SK-N-SH (cell line): ENCODE data around the gene MAPRE2. TPM values are rescaled to one million over a fixed set of nuclear protein-coding genes. Genes with fewer than 3 reads are reported as not detected.

Source experiments
- CTCF ChIA-PET: fragments of 300-600, 350-600 bp; formaldehyde crosslinking; extraction: SDS; loops from one replicate; lab custom pipeline; 2021; lab: Yijun Ruan, JAX
- POLR2A ChIA-PET: fragments of 350-600 bp; sonication (Branson Sonifier 250); formaldehyde crosslinking; extraction: SDS; loops from one replicate; lab custom pipeline; 2020; ENCODE audit warnings: antibody characterized with exemption, inconsistent platforms; lab: Yijun Ruan, JAX
- DNase-seq: peaks from one replicate; pipeline ENCODE4 v3.0.0; 2012
- H2AFZ ChIP-seq: fragments of 200-600 bp; sonication (generic); 2 replicates; pipeline ENCODE4 v1.8.1; 2016; ENCODE audit warnings: antibody characterized with exemption, mild to moderate bottlenecking, low read depth
- H3F3A ChIP-seq: fragments of 200-600 bp; sonication (generic); replicated peaks from 2 replicates; pipeline ENCODE3; 2016; ENCODE audit warnings: antibody characterized with exemption, mild to moderate bottlenecking; ENCODE audit not compliant: insufficient read depth
- H3K27ac ChIP-seq, 2 experiments: fragments of 200-500 bp in 1 of 2; fragments of 200-600 bp in 1 of 2; sonication (Bioruptor generic) in 1 of 2; sonication (generic), shearing (Covaris generic) in 1 of 2; 2 replicates each; pipeline versions ENCODE4 v1.5.1 to v1.6.1; 2014 to 2016; ENCODE audit warnings: low read depth in 2 of 2, inconsistent platforms in 1 of 2, low read length in 1 of 2, mild to moderate bottlenecking in 1 of 2, mixed read lengths in 1 of 2
- H3K27me3 ChIP-seq: fragments of 200-600 bp; sonication (generic), shearing (Covaris generic); 2 replicates; pipeline ENCODE4 v1.6.1; 2016; ENCODE audit warnings: mixed run types; ENCODE audit not compliant: insufficient read depth
- H3K36me3 ChIP-seq, 2 experiments: fragments of 200-500 bp in 1 of 2; fragments of 200-600 bp in 1 of 2; sonication (Bioruptor generic) in 1 of 2; sonication (generic) in 1 of 2; replicated peaks in 1 of 2; 2 replicates each; pipeline versions ENCODE3 to v1.5.1; 2014 to 2016; ENCODE audit warnings: low read length in 1 of 2, mild to moderate bottlenecking in 1 of 2; ENCODE audit not compliant: insufficient read depth in 2 of 2, control insufficient read depth in 1 of 2
- H3K4me1 ChIP-seq, 2 experiments: fragments of 200-500 bp in 1 of 2; fragments of 200-600 bp in 1 of 2; sonication (Bioruptor generic) in 1 of 2; sonication (generic), shearing (Covaris generic) in 1 of 2; 2 replicates each; pipeline versions ENCODE4 v1.5.1 to v1.6.1; 2014 to 2016; ENCODE audit warnings: low read depth in 1 of 2, low read length in 1 of 2, mixed run types in 1 of 2; ENCODE audit not compliant: insufficient read depth in 2 of 2, control insufficient read depth in 1 of 2
- H3K4me2 ChIP-seq: fragments of 200-600 bp; sonication (generic), shearing (Covaris generic); 2 replicates; pipeline ENCODE4 v1.6.1; 2017; ENCODE audit warnings: mixed run types
- H3K4me3 ChIP-seq, 2 experiments: fragments of 200-500 bp in 1 of 2; fragments of 200-600 bp in 1 of 2; sonication (Bioruptor generic) in 1 of 2; sonication (generic), shearing (Covaris generic) in 1 of 2; 2 replicates each; pipeline versions ENCODE4 v1.5.1 to v1.8.1; 2014 to 2016; ENCODE audit warnings: low read depth in 2 of 2, inconsistent platforms in 1 of 2, low read length in 1 of 2, mild to moderate bottlenecking in 1 of 2, mixed read lengths in 1 of 2, moderate library complexity in 1 of 2
- H3K79me2 ChIP-seq: fragments of 200-600 bp; sonication (generic); 2 replicates; pipeline ENCODE4 v1.8.1; 2017; ENCODE audit warnings: mild to moderate bottlenecking; ENCODE audit not compliant: insufficient read depth
- H3K9ac ChIP-seq: fragments of 200-600 bp; sonication (generic); 2 replicates; pipeline ENCODE4 v1.6.1; 2017; ENCODE audit warnings: mixed run types
- H3K9me2 ChIP-seq: fragments of 200-600 bp; sonication (generic); 2 replicates; pipeline ENCODE4 v1.6.1; 2017; ENCODE audit warnings: mixed run types
- H3K9me3 ChIP-seq: fragments of 200-600 bp; sonication (generic); 2 replicates; pipeline ENCODE4 v1.6.1; 2017; ENCODE audit warnings: mixed run types, mild to moderate bottlenecking, moderate library complexity
- H4K20me1 ChIP-seq: fragments of 200-600 bp; sonication (generic); 2 replicates; pipeline ENCODE4 v1.6.1; 2017; ENCODE audit warnings: mild to moderate bottlenecking, mixed run types; ENCODE audit not compliant: insufficient read depth
- ELF1 ChIP-seq: IDR thresholded peaks from 2 replicates; pipeline ENCODE4 v1.4.0; 2012
- EP300 ChIP-seq, 2 experiments: IDR thresholded peaks; 2 replicates each; pipeline versions ENCODE4 v1.4.0 to v1.6.1; 2012; ENCODE audit warnings: borderline replicate concordance in 1 of 2, low read depth in 1 of 2, low read length in 1 of 2
- EZH2phosphoT487 ChIP-seq: fragments of 200-600 bp; sonication (generic); IDR thresholded peaks from 2 replicates; pipeline ENCODE4 v1.6.1; 2017; ENCODE audit warnings: low read depth, mixed run types, mild to moderate bottlenecking, antibody characterized with exemption, moderate library complexity, borderline replicate concordance
- FOXM1 ChIP-seq: IDR thresholded peaks from 2 replicates; pipeline ENCODE4 v1.4.0; 2012; ENCODE audit warnings: low read depth, mild to moderate bottlenecking
- MXI1 ChIP-seq: IDR thresholded peaks from 2 replicates; pipeline ENCODE4 v1.6.1; 2012; ENCODE audit warnings: mild to moderate bottlenecking, low read depth, low read length, improper control_type of control experiment
- NRF1 ChIP-seq: IDR thresholded peaks from 2 replicates; pipeline ENCODE4 v1.6.1; 2012; ENCODE audit warnings: low read depth, mild to moderate bottlenecking, low read length
- POLR2AphosphoS5 ChIP-seq: IDR thresholded peaks from 2 replicates; pipeline ENCODE4 v1.6.1; 2012; ENCODE audit warnings: low read depth, low read length
- RCOR1 ChIP-seq: fragments of 150-350 bp; IDR thresholded peaks from 2 replicates; pipeline ENCODE4 v1.6.1; 2017; ENCODE audit warnings: antibody characterized with exemption, low read length
- RFX5 ChIP-seq: IDR thresholded peaks from 2 replicates; pipeline ENCODE4 v1.6.1; 2012; ENCODE audit warnings: mild to moderate bottlenecking, improper control_type of control experiment, low read length
- RXRA ChIP-seq: IDR thresholded peaks from 2 replicates; pipeline ENCODE4 v1.4.0; 2012; ENCODE audit warnings: low read depth, mild to moderate bottlenecking, borderline replicate concordance
- SMC3 ChIP-seq: IDR thresholded peaks from 2 replicates; pipeline ENCODE4 v1.6.1; 2012; ENCODE audit warnings: low read depth, low read length, improper control_type of control experiment
- TCF12 ChIP-seq: IDR thresholded peaks from 2 replicates; pipeline ENCODE4 v1.4.0; 2012
- WGBS: methylation state at CpG from one replicate; pipeline ENCODE4 v1.1.6; 2017; ENCODE audit warnings: low lambda C conversion rate; 5-methylcytosine and 5-hydroxymethylcytosine counted together
- polyA plus RNA-seq, 3 experiments: library from polyadenylated mRNA; depleted of rRNA; stranded (reverse); fragments of >200 nt; gene quantifications; 2 replicates each; pipeline ENCODE4 v1.2.3, GENCODE V29; 2012
- TF ChIP-seq, protein P1 (sequence below): IDR thresholded peaks from 2 replicates; pipeline ENCODE4 v1.4.0; 2012; ENCODE audit warnings: low read depth
- TF ChIP-seq, protein P2 (sequence below): IDR thresholded peaks from 2 replicates; pipeline ENCODE4 v1.4.0; 2012; ENCODE audit warnings: low read depth, borderline replicate concordance
- TF ChIP-seq, protein P3 (sequence below): IDR thresholded peaks from 2 replicates; pipeline ENCODE4 v1.6.1; 2012; ENCODE audit warnings: mild to moderate bottlenecking, low read depth, low read length, moderate library complexity
- TF ChIP-seq, protein P4 (sequence below): fragments of 200-600 bp; sonication (generic); IDR thresholded peaks from 2 replicates; pipeline ENCODE4 v1.6.1; 2017; ENCODE audit warnings: antibody characterized with exemption, mild to moderate bottlenecking, moderate library complexity

The MAPRE2 gene
- polyA plus RNA-seq, 1 of the 3 experiments (the other 2 are of a cell fraction): 11.5 TPM

DNA sequence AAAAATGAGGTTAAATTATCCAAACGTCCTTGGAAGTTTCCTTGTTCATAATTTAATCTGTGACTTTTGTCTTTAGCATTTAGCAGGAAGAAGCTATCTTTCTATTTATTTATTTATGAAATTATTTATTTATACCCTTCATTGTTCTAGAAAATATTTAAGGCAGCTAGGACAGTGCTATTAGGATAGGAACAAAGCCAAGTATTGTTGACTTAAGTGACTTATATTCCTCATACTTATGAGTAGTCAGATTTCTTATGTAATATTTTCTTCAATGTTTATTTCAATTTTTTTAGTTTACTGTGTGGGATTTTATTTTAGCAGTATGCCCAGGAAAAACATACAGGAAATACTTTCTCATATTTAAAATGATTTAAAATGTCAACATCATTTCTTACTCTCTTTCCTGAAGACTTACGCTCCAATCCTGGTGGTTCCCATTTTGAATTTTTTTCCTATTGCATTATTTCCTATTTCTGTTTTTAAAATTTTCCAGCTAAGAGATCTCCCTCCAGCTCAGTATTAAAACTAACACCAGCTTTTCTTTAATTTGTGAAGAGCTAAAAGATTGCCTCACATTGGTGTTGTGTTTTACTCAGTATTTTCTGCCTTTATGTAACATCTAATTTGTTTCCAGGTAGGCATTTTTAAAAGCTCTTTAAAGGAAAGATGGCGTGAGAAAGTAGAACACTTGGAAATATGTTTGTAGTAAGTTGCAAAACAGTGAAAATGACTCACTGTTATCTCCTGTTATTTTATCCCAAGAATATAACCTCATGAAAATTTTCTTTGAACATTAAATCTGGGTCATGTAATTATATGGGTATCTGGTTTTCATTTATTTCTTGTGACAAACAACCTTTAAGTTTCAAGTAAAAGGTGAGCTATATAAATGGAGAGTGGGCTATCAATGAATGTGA, 32.2 kb downstream of the MAPRE2 start:
- TF ChIP-seq, protein P1, sequence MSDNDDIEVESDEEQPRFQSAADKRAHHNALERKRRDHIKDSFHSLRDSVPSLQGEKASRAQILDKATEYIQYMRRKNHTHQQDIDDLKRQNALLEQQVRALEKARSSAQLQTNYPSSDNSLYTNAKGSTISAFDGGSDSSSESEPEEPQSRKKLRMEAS: no peak
- TF ChIP-seq MXI1: no peak
- no peak for TF ChIP-seq EZH2phosphoT487
- TF ChIP-seq RCOR1: no peak
- no peak for TF ChIP-seq ELF1
- no peak for TF ChIP-seq SMC3
- no peak for TF ChIP-seq NRF1
- TF ChIP-seq FOXM1: no peak
- TF ChIP-seq, protein P2, sequence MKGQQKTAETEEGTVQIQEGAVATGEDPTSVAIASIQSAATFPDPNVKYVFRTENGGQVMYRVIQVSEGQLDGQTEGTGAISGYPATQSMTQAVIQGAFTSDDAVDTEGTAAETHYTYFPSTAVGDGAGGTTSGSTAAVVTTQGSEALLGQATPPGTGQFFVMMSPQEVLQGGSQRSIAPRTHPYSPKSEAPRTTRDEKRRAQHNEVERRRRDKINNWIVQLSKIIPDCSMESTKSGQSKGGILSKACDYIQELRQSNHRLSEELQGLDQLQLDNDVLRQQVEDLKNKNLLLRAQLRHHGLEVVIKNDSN: no peak
- TF ChIP-seq, protein P3, sequence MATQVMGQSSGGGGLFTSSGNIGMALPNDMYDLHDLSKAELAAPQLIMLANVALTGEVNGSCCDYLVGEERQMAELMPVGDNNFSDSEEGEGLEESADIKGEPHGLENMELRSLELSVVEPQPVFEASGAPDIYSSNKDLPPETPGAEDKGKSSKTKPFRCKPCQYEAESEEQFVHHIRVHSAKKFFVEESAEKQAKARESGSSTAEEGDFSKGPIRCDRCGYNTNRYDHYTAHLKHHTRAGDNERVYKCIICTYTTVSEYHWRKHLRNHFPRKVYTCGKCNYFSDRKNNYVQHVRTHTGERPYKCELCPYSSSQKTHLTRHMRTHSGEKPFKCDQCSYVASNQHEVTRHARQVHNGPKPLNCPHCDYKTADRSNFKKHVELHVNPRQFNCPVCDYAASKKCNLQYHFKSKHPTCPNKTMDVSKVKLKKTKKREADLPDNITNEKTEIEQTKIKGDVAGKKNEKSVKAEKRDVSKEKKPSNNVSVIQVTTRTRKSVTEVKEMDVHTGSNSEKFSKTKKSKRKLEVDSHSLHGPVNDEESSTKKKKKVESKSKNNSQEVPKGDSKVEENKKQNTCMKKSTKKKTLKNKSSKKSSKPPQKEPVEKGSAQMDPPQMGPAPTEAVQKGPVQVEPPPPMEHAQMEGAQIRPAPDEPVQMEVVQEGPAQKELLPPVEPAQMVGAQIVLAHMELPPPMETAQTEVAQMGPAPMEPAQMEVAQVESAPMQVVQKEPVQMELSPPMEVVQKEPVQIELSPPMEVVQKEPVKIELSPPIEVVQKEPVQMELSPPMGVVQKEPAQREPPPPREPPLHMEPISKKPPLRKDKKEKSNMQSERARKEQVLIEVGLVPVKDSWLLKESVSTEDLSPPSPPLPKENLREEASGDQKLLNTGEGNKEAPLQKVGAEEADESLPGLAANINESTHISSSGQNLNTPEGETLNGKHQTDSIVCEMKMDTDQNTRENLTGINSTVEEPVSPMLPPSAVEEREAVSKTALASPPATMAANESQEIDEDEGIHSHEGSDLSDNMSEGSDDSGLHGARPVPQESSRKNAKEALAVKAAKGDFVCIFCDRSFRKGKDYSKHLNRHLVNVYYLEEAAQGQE: no peak
- no peak for TF ChIP-seq POLR2AphosphoS5
- H3K4me3 ChIP-seq: no peak overlapping the region
- WGBS: 59% methylated on average over 3 of the region's 3 CpGs
- no peak overlapping the region for H2AFZ ChIP-seq
- ChIA-PET POLR2A (no interaction called here), CTCF (interaction anchor here (0.7 to 3.3 kb wide), 19 partner anchors 9 to 313 kb away, joined by 3 to 15 read pairs (median 5); partner anchors contain the start of gene MAPRE2)
- no peaks in the 10 kb centered on the region for H4K20me1 ChIP-seq
- no peaks in the 10 kb centered on the region for H3K79me2 ChIP-seq
- H3K9me2 ChIP-seq: no peaks in the 10 kb centered on the region
- no peak for DNase-seq
- H3K4me2 ChIP-seq: no peak overlapping the region
- H3K9me3 ChIP-seq: no peaks in the 10 kb centered on the region
- H3K9ac ChIP-seq: no peak overlapping the region
- peaks cover 0 to 5% of the 10 kb centered on the region in 2 experiments for H3K36me3 ChIP-seq
- H3F3A ChIP-seq: no peaks in the 10 kb centered on the region
- peaks cover 4 to 23% of the 10 kb centered on the region in 2 experiments; a peak in 3 of 4 replicates for H3K4me1 ChIP-seq
- H3K27me3 ChIP-seq: no peaks in the 10 kb centered on the region
- peak overlapping the region; percentile 65 for H3K27ac ChIP-seq

DNA sequence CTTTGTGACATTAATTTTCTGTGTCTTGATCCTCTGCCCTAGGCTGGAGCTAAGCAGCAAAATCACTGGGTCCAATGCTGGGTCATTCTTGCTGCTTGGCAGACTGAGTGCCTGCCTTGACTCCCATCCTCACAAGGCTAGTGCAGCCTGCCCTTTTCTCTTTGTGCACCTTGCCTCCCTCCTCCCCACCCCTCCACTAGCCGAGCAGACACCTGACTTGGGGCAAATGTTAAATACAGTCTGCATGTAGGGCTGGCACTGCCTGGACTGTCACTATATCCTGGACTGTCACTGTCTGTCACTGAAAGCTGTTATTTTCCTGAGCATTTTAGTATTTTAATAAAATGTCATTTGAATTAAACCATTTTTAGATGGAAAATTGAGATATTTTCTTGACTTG, 33.4 kb downstream of the MAPRE2 start:
- POLR2A ChIA-PET: no interaction called here
- Histone ChIP-seq H3F3A (no peaks in the 10 kb centered on the region), H3K36me3 (peaks cover 0 to 5% of the 10 kb centered on the region in 2 experiments), H3K79me2 (no peaks in the 10 kb centered on the region), H4K20me1 (no peaks in the 10 kb centered on the region), H3K4me1 (peaks cover 4 to 23% of the 10 kb centered on the region in 2 experiments; a peak in 3 of 4 replicates), H3K27me3 (no peaks in the 10 kb centered on the region), H3K4me3 (no peak overlapping the region), H3K9me2 (no peaks in the 10 kb centered on the region), H2AFZ (no peak overlapping the region), H3K9ac (no peak overlapping the region), H3K9me3 (no peaks in the 10 kb centered on the region), H3K4me2 (no peak overlapping the region), H3K27ac (no peak overlapping the region)
- DNase-seq: no peak
- no peak for TF ChIP-seq RFX5
- no peak for TF ChIP-seq TCF12
- TF ChIP-seq EZH2phosphoT487: no peak
- TF ChIP-seq, protein P4, sequence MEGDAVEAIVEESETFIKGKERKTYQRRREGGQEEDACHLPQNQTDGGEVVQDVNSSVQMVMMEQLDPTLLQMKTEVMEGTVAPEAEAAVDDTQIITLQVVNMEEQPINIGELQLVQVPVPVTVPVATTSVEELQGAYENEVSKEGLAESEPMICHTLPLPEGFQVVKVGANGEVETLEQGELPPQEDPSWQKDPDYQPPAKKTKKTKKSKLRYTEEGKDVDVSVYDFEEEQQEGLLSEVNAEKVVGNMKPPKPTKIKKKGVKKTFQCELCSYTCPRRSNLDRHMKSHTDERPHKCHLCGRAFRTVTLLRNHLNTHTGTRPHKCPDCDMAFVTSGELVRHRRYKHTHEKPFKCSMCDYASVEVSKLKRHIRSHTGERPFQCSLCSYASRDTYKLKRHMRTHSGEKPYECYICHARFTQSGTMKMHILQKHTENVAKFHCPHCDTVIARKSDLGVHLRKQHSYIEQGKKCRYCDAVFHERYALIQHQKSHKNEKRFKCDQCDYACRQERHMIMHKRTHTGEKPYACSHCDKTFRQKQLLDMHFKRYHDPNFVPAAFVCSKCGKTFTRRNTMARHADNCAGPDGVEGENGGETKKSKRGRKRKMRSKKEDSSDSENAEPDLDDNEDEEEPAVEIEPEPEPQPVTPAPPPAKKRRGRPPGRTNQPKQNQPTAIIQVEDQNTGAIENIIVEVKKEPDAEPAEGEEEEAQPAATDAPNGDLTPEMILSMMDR: no peak
- no peak for TF ChIP-seq RXRA
- TF ChIP-seq NRF1: no peak
- TF ChIP-seq RCOR1: no peak
- no peak for TF ChIP-seq EP300 (IDR thresholded peaks at IDR 0.05; ENCODE audit: borderline replicate concordance in 1 of 2, low read depth in 1 of 2, low read length in 1 of 2)
- no peak for TF ChIP-seq POLR2AphosphoS5
- TF ChIP-seq, protein P2: no peak
- 82% methylated on average over 1 of the region's 1 CpG for WGBS
- CTCF ChIA-PET: interaction anchor here (0.7 to 3.3 kb wide), 6 partner anchors 10 to 69 kb away, joined by 3 to 15 read pairs (median 6); no protein-coding TSS in a partner anchor
